GM18519 (cell line): Measurements from ENCODE around the gene DOCK8.

Experiments used
- ATAC-seq: cut with Tn5 transposase; IDR thresholded peaks from one replicate; pipeline ENCODE4 v1.9.1; 2021; ENCODE audit warnings: mild to moderate bottlenecking, moderate library complexity; ENCODE audit not compliant: unreplicated experiment, low FRiP score

Gene DOCK8

DNA sequence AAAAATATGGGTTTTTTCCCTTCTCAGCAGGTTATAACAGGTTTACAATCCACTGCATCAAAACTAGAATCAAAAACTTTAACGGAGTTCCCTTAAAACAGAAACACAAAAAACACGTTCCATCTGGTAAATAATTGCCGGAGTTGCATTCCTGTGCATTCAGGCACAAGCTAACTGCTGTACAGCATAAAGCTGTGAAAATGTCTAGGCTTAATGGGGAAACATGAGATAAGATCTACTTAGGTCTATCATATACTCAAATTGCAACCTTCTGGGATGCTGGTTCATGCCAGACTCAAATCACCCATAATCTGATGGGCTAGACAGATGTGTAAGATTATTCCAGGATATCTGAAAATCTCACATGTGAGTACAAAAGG is 265.3 kb downstream of the DOCK8 start:
- ATAC-seq: no peak

DNA sequence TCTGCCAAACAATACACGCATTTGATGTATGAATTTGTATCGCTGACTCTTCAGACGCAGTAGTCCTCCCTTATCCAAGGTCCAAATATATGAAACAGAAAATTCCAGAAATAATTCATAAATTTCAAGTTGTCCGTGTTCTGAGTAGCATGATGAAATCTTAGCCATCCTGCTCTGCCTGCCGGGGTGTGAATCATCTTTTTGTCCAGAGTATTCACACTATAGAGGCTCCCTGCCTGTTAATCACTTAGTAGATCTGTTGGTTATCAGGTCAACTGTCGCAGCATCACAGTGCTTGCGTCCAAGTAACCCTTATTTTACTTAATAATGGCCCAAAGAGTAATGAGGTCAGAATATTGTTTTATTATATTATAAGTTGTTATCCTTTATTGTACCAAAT is 268.1 kb downstream of the DOCK8 start:
- no peak for ATAC-seq

DNA sequence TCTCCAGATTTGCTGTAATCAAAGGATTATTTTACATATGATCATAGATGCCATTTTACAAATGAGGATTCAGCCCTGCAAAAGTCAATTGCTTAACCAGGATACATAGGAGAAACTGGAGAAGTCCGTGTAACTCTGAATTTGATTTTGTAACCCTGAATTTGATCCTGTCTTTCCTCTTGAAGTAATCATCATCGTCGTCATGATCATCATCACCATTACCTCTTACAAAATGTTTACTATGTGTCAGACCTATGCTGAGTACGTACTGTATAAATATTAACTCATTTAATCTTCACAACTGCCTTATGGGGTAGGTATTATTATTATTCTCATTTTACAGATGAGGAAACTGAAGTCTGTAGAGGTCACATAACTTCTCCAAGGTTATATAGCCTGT is 271.5 kb downstream of the DOCK8 start:
- ATAC-seq: no peak

DNA sequence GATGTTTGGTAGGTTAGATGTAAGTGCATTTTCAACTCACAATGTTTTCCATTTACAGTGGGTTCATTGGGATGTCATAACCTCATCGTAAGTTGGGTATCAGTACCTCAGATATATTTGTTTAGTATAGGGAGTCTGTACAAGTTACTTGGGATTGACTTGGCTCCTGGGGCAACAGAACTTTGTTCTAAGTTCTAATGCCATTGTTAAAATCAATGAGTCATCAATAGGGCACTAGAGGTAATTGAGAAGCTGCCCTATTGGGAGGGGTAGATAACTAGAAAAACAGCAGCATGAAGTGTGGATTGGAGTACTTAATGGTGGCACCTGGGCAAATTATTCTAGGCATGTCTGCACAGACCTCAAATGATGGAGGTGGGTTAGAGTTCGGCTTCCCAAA is 272.8 kb downstream of the DOCK8 start:
- no peak for ATAC-seq

GRCh38 chr9:488448-488847 is 273.8 kb downstream of the DOCK8 start:
- ATAC-seq: no peak

GRCh38 chr9:489198-490197 is 274.8 kb downstream of the DOCK8 start:
- no peak for ATAC-seq

GRCh38 chr9:494764-495163 is 280.1 kb downstream of the DOCK8 start:
- ATAC-seq: no peak

DNA sequence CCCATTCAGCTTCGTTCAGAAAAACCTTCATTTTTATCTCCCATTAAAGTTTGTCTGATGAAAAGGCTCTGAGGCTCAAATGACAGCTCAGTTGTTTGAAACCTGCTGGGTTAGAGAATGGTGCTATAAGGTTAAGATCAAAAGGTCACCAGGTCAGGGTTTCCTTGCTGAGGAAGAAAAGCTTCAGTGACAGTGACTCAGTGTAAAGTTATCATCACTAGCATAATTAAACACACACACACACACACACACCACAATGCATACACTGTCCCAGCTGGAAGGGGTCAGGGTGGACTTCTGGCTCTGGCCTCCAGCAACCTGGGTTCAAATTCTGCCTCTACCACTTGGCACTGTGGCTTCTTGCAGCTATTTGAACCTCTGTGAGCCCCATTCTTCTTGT is 281.1 kb downstream of the DOCK8 start:
- ATAC-seq: no peak

- ATAC-seq: no peak
These were observed 288.7 kb downstream of the DOCK8 start for GRCh38 chr9:503326-503725.

- peak; percentile 87 for ATAC-seq
These were observed 289.5 kb downstream of the DOCK8 start, which contains the start of gene KANK1 for GRCh38 chr9:503881-504852. Gene KANK1, plus strand, starts transcription at chr9:504695.

DNA sequence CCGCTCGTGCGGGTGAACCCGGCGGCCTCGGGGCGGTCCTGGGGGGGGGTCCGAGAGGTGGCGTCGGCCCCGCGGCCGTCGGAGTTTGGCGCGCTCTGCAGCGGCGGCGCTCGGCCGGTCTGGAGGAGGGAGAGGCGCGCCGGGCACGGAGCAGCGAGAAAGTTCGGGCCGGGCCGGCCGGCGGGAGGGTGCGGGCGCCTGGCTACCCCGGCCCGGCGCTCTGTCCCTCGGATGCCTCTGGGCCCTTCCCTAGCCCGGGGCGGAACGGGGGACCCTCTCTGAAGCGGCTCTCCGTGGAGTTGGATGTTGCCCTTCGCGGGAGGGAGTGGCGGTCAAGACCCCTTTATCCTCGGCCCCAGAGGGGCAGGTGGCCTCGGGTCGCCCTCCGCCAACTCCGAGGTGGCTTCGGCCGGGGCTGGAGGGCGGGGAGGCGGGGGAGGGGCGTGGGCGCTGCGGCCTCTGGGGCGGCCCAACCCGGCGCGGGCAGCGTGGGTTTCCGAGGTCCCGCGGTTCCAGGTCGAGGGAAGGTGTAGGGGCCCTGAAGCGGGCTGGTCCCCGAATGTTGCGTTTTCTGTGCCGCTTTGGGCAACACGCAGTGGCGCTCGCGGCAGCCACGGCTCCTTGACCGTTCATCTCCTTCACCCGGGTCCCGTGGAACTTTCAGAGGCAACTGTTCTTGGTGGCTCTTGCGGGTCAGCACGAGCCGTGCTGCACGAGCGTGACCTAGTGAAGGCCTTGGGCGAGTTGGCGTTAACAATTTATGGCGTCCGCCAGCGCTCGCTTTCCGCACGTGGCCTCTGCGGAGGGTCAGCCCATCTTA is 290.5 kb downstream of the DOCK8 start:
- ATAC-seq: peak; percentile 1

- ATAC-seq: no peak
These were observed 291.0 kb downstream of the DOCK8 start for GRCh38 chr9:505741-506059.

GRCh38 chr9:506281-506680 is 291.6 kb downstream of the DOCK8 start:
- no peak for ATAC-seq

DNA sequence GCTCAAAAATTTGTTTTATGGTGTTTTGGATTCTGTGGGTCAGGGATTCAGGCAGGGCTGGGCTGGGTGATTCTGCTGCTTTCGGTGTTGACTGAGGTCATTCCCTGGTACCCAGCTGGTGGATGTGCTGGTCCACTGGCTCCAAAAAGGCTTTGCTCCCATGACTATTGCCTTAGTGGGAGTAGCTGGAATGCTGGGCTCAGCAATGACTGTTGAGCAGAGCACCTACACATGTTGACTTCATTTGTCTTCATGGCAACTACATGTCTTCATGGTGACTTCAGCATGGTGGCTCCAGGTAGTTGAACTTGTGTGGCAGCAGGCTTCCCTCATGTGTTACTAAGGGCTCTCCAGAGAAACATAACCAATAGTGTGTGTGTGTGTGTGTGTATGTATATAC is 297.2 kb downstream of the DOCK8 start:
- ATAC-seq: no peak

GRCh38 chr9:512555-513272 is 298.0 kb downstream of the DOCK8 start:
- no peak for ATAC-seq
